ENCODE data around the gene IDS.
"Not testable (repeated sequence)": the region's sequence is repeated elsewhere in the genome, so short reads cannot be mapped to it uniquely, and the experiment has no call there.

DNA sequence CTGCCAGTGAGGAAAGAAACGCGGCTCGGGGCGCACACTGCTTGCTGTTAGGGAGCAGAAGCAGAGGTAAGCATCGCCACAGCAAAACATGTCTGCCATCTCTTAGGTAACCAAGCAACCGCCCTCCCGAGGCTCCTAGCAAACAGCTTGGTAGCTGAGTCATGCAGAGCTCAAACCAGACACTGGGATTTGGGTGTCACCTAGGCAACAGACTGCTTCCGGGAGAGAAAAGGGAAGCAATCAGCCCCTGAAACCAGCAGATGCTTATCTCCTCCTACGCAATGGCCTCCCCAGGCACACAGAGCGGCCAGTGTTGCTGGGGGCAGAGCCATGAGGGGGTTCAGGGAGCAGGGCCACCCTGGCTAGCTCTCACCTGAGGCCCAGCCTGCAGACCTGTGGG, 1.7 kb downstream of the IDS start:
- not testable (repeated sequence) for TF ChIP-seq EZH2phosphoT487 (IDR thresholded peaks at IDR 0.05; ENCODE audit: insufficient read depth, low read depth); EZH2 (IDR thresholded peaks at IDR 0.05; ENCODE audit: insufficient read depth, poor library complexity, severe bottlenecking)
